HCT116 (cell line): Measurements from ENCODE around the gene IRF2BP2. TPM values are rescaled to one million over a fixed set of nuclear protein-coding genes. Genes with fewer than 3 reads are reported as not detected.

Source experiments
- ATAC-seq: fragments of 200-7000 bp; cut with Tn5 transposase; 2 replicates; pipeline ENCODE4 v1.9.1; 2020; ENCODE audit warnings: mild to moderate bottlenecking, moderate library complexity
- BruUV-seq: library from RNA; stranded (reverse); fragments of 400-500 nt; replicated peaks from 2 replicates; lab custom pipeline; 2021; lab: Mats Ljungman, UMichigan
- CTCF ChIA-PET: fragments of 300-600 bp; sonication (Branson Sonifier 250); formaldehyde crosslinking; loops from one replicate; lab custom pipeline; 2021; ENCODE audit warnings: antibody characterized with exemption; lab: Charles Lee
- POLR2A ChIA-PET: fragments of 300-600, 350-600 bp; sonication (Branson Sonifier 250); formaldehyde crosslinking; loops from one replicate; lab custom pipeline; 2021; ENCODE audit warnings: antibody characterized with exemption; lab: Charles Lee
- RAD21 ChIA-PET, 2 experiments: fragments of 300-600 bp; sonication (Branson Sonifier 250); formaldehyde crosslinking; loops; one replicate each; lab custom pipeline; 2023; ENCODE audit warnings: low total read pairs in 2 of 2; ENCODE audit not compliant: uncharacterized antibody in 2 of 2, unreplicated experiment in 2 of 2, low non-redundant PET in 1 of 2; lab: Charles Lee
- DNase-seq: peaks from one replicate; pipeline ENCODE4 v3.0.0-alpha.2; 2010; ENCODE audit warnings: low read depth, low spot score
- H2AFZ ChIP-seq: fragments of 200-600 bp; shearing (Covaris generic), sonication (generic); 2 replicates; pipeline ENCODE4 v1.6.1; 2017; ENCODE audit warnings: low read depth, mixed run types, mixed read lengths, antibody characterized with exemption, low read length; ENCODE audit not compliant: poor library complexity, severe bottlenecking
- H3K27ac ChIP-seq: 2 replicates; pipeline ENCODE4 v1.5.1; 2012; ENCODE audit warnings: low read depth, low read length
- H3K27me3 ChIP-seq: fragments of 200-600 bp; sonication (generic); 2 replicates; pipeline ENCODE4 v1.6.1; 2016; ENCODE audit warnings: mixed run types, low read length, mixed read lengths; ENCODE audit not compliant: insufficient read depth
- H3K36me3 ChIP-seq, 2 experiments: fragments of 200-500 bp in 1 of 2; fragments of 200-600 bp in 1 of 2; sonication (Bioruptor generic) in 1 of 2; sonication (generic) in 1 of 2; 2 replicates each; pipeline versions ENCODE4 v1.5.1 to v1.6.1; 2014 to 2016; ENCODE audit warnings: low read length in 2 of 2, inconsistent platforms in 1 of 2, mixed read lengths in 1 of 2, mixed run types in 1 of 2; ENCODE audit not compliant: insufficient read depth in 2 of 2, control insufficient read depth in 1 of 2
- H3K4me1 ChIP-seq, 2 experiments: fragments of 200-600 bp in 1 of 2; sonication (generic) in 1 of 2; 2 replicates each; pipeline versions ENCODE4 v1.5.1 to v1.6.1; 2012 to 2017; ENCODE audit warnings: low read length in 2 of 2, inconsistent platforms in 1 of 2, mild to moderate bottlenecking in 1 of 2, mixed read lengths in 1 of 2, mixed run types in 1 of 2, moderate library complexity in 1 of 2; ENCODE audit not compliant: insufficient read depth in 2 of 2, control insufficient read depth in 1 of 2
- H3K4me2 ChIP-seq: fragments of 200-600 bp; sonication (generic); 2 replicates; pipeline ENCODE4 v1.6.1; 2017; ENCODE audit warnings: mixed run types, low read length, mixed read lengths
- H3K4me3 ChIP-seq, 2 experiments: fragments of 200-600 bp in 1 of 2; sonication (generic) in 1 of 2; replicated peaks in 1 of 2; 2 replicates each; pipeline ENCODE4 v1.5.1; 2011 to 2016; ENCODE audit warnings: low read length in 2 of 2, control low read depth in 1 of 2, low read depth in 1 of 2, mild to moderate bottlenecking in 1 of 2, mixed read lengths in 1 of 2, mixed run types in 1 of 2
- H3K79me2 ChIP-seq: fragments of 200-600 bp; sonication (generic); 2 replicates; pipeline ENCODE4 v1.6.1; 2017; ENCODE audit warnings: mild to moderate bottlenecking, mixed run types, low read length, moderate library complexity, mixed read lengths; ENCODE audit not compliant: insufficient read depth
- H3K9ac ChIP-seq: fragments of 200-600 bp; sonication (generic); 2 replicates; pipeline ENCODE4 v1.6.1; 2016; ENCODE audit warnings: low read length, mixed read lengths
- H3K9me2 ChIP-seq: fragments of 200-600 bp; sonication (generic), shearing (Covaris generic); 2 replicates; pipeline ENCODE4 v1.6.1; 2017; ENCODE audit warnings: mixed run types, mild to moderate bottlenecking, moderate library complexity; ENCODE audit not compliant: insufficient read depth
- H3K9me3 ChIP-seq, 2 experiments: fragments of 200-500 bp in 1 of 2; fragments of 200-600 bp in 1 of 2; sonication (Bioruptor generic) in 1 of 2; sonication (generic) in 1 of 2; 2 replicates each; pipeline ENCODE4 v1.6.1; 2014 to 2017; ENCODE audit warnings: low read length in 2 of 2, mixed read lengths in 2 of 2, inconsistent platforms in 1 of 2, low read depth in 1 of 2, mild to moderate bottlenecking in 1 of 2, mixed run types in 1 of 2, moderate library complexity in 1 of 2; ENCODE audit not compliant: control insufficient read depth in 1 of 2, insufficient read depth in 1 of 2
- H4K20me1 ChIP-seq: fragments of 200-600 bp; sonication (generic), shearing (Covaris generic); 2 replicates; pipeline ENCODE4 v1.6.1; 2017; ENCODE audit warnings: mixed run types, mild to moderate bottlenecking, moderate library complexity; ENCODE audit not compliant: insufficient read depth
- CBX3 ChIP-seq: IDR thresholded peaks from 2 replicates; pipeline ENCODE4 v1.6.1; 2012; ENCODE audit warnings: low read depth
- CEBPB ChIP-seq: IDR thresholded peaks from 2 replicates; pipeline ENCODE4 v1.6.1; 2012; ENCODE audit warnings: low read depth
- EGR1 ChIP-seq: IDR thresholded peaks from 2 replicates; pipeline ENCODE4 v1.6.1; 2012; ENCODE audit warnings: low read depth
- ELF1 ChIP-seq: IDR thresholded peaks from 2 replicates; pipeline ENCODE4 v1.6.1; 2012; ENCODE audit warnings: low read depth, borderline replicate concordance
- EZH2phosphoT487 ChIP-seq: fragments of 200-600 bp; IDR thresholded peaks from 2 replicates; pipeline ENCODE4 v1.6.1; 2018; ENCODE audit warnings: antibody characterized with exemption, borderline replicate concordance
- FOSL1 ChIP-seq: IDR thresholded peaks from 2 replicates; pipeline ENCODE4 v1.6.1; 2012; ENCODE audit warnings: low read depth
- MAX ChIP-seq: IDR thresholded peaks from 2 replicates; pipeline ENCODE4 v1.6.1; 2012
- POLR2A ChIP-seq: IDR thresholded peaks from 2 replicates; pipeline ENCODE4 v1.7.0; 2011; ENCODE audit warnings: borderline replicate concordance; ENCODE audit not compliant: insufficient read depth, insufficient read length; ENCODE audit errors: extremely low read depth
- POLR2AphosphoS5 ChIP-seq: IDR thresholded peaks from 2 replicates; pipeline ENCODE4 v1.6.1; 2011; ENCODE audit warnings: mild to moderate bottlenecking, low read depth, low read length, moderate library complexity
- RAD21 ChIP-seq: IDR thresholded peaks from 2 replicates; pipeline ENCODE4 v1.6.1; 2012; ENCODE audit warnings: low read depth, mild to moderate bottlenecking
- REST ChIP-seq: IDR thresholded peaks from 2 replicates; pipeline ENCODE4 v1.6.1; 2012; ENCODE audit warnings: low read depth
- SIN3A ChIP-seq: IDR thresholded peaks from 2 replicates; pipeline ENCODE4 v1.6.1; 2012; ENCODE audit warnings: low read depth
- SP1 ChIP-seq: IDR thresholded peaks from 2 replicates; pipeline ENCODE4 v1.6.1; 2012; ENCODE audit warnings: low read depth
- SRF ChIP-seq: IDR thresholded peaks from 2 replicates; pipeline ENCODE4 v1.6.1; 2012; ENCODE audit warnings: low read depth
- TCF7L2 ChIP-seq: IDR thresholded peaks from 2 replicates; pipeline ENCODE4 v1.7.0; 2011; ENCODE audit warnings: borderline replicate concordance, inconsistent platforms; ENCODE audit not compliant: insufficient read depth, insufficient read length; ENCODE audit errors: extremely low read depth
- YY1 ChIP-seq: IDR thresholded peaks from 2 replicates; pipeline ENCODE4 v1.6.1; 2011; ENCODE audit warnings: low read length, low read depth, moderate library complexity, mild to moderate bottlenecking; ENCODE audit not compliant: insufficient replicate concordance; ENCODE audit errors: extremely low read depth
- ZBTB33 ChIP-seq: IDR thresholded peaks from 2 replicates; pipeline ENCODE4 v1.6.1; 2011; ENCODE audit warnings: mild to moderate bottlenecking, low read length, moderate library complexity; ENCODE audit not compliant: insufficient replicate concordance; ENCODE audit errors: extremely low read depth
- ZFX ChIP-seq: fragments of 450-650 bp; IDR thresholded peaks from 2 replicates; pipeline ENCODE4 v1.6.1; 2017
- intact Hi-C: fragments of 100-400 bp; cut with micrococcal nuclease; formaldehyde crosslinking; loops from 2 replicates; pipeline ENCODE4 v1.10.0; 2022
- total RNA-seq: library from RNA; stranded (reverse); gene quantifications from one replicate; pipeline ENCODE4 v1.2.1, GENCODE V29; 2021; ENCODE audit not compliant: unreplicated experiment

IRF2BP2 gene
- total RNA-seq, 1 experiment from 2014 or later: 61.3 TPM

GRCh38 chr1:234581063-234581714 lies 28.8 kb downstream of the IRF2BP2 start:
- H3K27me3 ChIP-seq: no peaks in the 10 kb centered on the region
- ATAC-seq: no peak
- no peaks in the 10 kb centered on the region for H3K4me1 ChIP-seq
- H3K79me2 ChIP-seq: no peaks in the 10 kb centered on the region
- H3K9me2 ChIP-seq: no peaks in the 10 kb centered on the region
- H3K4me2 ChIP-seq: no peak overlapping the region
- H4K20me1 ChIP-seq: no peaks in the 10 kb centered on the region
- H3K9ac ChIP-seq: no peak overlapping the region
- H2AFZ ChIP-seq: no peak overlapping the region
- no peak overlapping the region for H3K4me3 ChIP-seq
- no peak for DNase-seq
- RAD21 ChIA-PET: no interaction called here
- no peak overlapping the region for H3K27ac ChIP-seq
- no TSS peak for BruUV-seq
- no peaks in the 10 kb centered on the region for H3K9me3 ChIP-seq
- intact Hi-C loops: no loop called here
- TF ChIP-seq SIN3A (no peak), CEBPB (no peak), SP1 (no peak), RAD21 (no peak), POLR2A (no peak), ELF1 (no peak), EZH2phosphoT487 (no peak), SRF (no peak), ZFX (no peak), POLR2AphosphoS5 (no peak), CBX3 (no peak), REST (no peak), MAX (no peak), YY1 (no peak), ZBTB33 (no peak), FOSL1 (no peak), TCF7L2 (no peak), EGR1 (no peak)
- POLR2A ChIA-PET: no interaction called here
- CTCF ChIA-PET: no interaction called here
- H3K36me3 ChIP-seq: no peaks in the 10 kb centered on the region
